Subcutaneous preadipocyte (primary cell): ENCODE results near the gene ST3GAL4. TPM values are rescaled to one million over a fixed set of nuclear protein-coding genes. Genes with fewer than 3 reads are reported as not detected.

Experiments
- small RNA-seq: library from RNA; depleted of rRNA; stranded (forward); fragments of <200 nt; gene quantifications from one replicate; pipeline ENCODE3, GENCODE V24; 2012
- total RNA-seq: library from RNA; depleted of rRNA; stranded (reverse); fragments of >200 nt; gene quantifications from 2 replicates; pipeline ENCODE4 v1.2.3, GENCODE V29; 2012

The ST3GAL4 gene
- total RNA-seq: 15.4 and 16.0 TPM in 2 replicates

GRCh38 chr11:126355324-126355925 is at the start of gene ST3GAL4:
Gene ST3GAL4, plus strand, starts transcription at chr11:126355686. Its CDS starts 50,470 bp downstream, at chr11:126406156.

Small RNAs within 50 kb of the gene (small RNA-seq; reads per million reads assigned to genes)
- gene AP001318.3: not detected

Other genes starting within 250 kb of the ST3GAL4 start
- 35.2 and 37.8 TPM in 2 replicates for gene RPUSD4, start 144.0 kb upstream of the ST3GAL4 start, total RNA-seq
- 18.0 and 21.3 TPM in 2 replicates for gene FAM118B, start 143.9 kb upstream of the ST3GAL4 start, total RNA-seq
- 63.2 and 99.7 TPM in 2 replicates for gene SRPRA, start 86.8 kb upstream of the ST3GAL4 start, total RNA-seq
- 12.1 and 20.7 TPM in 2 replicates for gene FOXRED1, start 86.5 kb upstream of the ST3GAL4 start, total RNA-seq
- gene TIRAP, start 72.6 kb upstream of the ST3GAL4 start, total RNA-seq: 4.4 and 6.8 TPM in 2 replicates
- 18.4 and 18.7 TPM in 2 replicates for gene DCPS, start 51.6 kb upstream of the ST3GAL4 start, total RNA-seq